K562 (cell line): ENCODE measurements around the gene CRYGC. TPM values are rescaled to one million over a fixed set of nuclear protein-coding genes. Genes with fewer than 3 reads are reported as not detected.

Source experiments
- ATAC-seq: fragments of 200-7000 bp; cut with Tn5 transposase; 3 replicates; pipeline ENCODE4 v1.9.1; 2020; ENCODE audit warnings: moderate library complexity
- BruUV-seq: library from RNA; stranded (reverse); fragments of 400-500 nt; replicated peaks from 2 replicates; lab custom pipeline; 2021; lab: Mats Ljungman, UMichigan
- CTCF ChIA-PET: fragments of 300-600 bp; formaldehyde crosslinking; extraction: SDS; loops from one replicate; lab custom pipeline; 2021; ENCODE audit warnings: low intra/inter-chr PET ratio; lab: Yijun Ruan, JAX
- POLR2A ChIA-PET: fragments of 300-600, 350-650 bp; sonication (Branson Sonifier 250); formaldehyde crosslinking; extraction: SDS; loops from one replicate; lab custom pipeline; 2021; ENCODE audit warnings: antibody characterized with exemption, inconsistent platforms; lab: Yijun Ruan, JAX
- DNase-seq, 4 experiments: peaks; one replicate each; pipeline versions ENCODE4 v3.0.0 to v3.0.0-alpha.2; 2011 to 2018; ENCODE audit warnings: low spot score in 3 of 4, mixed read lengths in 3 of 4; ENCODE audit errors: extremely low read depth in 1 of 4
- FAIRE-seq: peaks from 2 replicates; lab custom pipeline; 2011; peaks lifted over from hg19 to GRCh38; lab: Jason Lieb, UNC
- H2AFZ ChIP-seq: 2 replicates; pipeline ENCODE4 v1.6.0; 2011; ENCODE audit warnings: low read depth, low read length, control low read depth, inconsistent platforms
- H3K27ac ChIP-seq: fragments of 200-600 bp; 3 replicates; pipeline ENCODE4 v1.8.0; 2011; ENCODE audit warnings: low read depth, mild to moderate bottlenecking, control low read depth, inconsistent platforms, low read length, moderate library complexity, mixed read lengths; ENCODE audit errors: extremely low read depth
- H3K27me3 ChIP-seq, 2 experiments: fragments of 300-600 bp in 1 of 2; 2 replicates in 1 of 2; 3 replicates in 1 of 2; pipeline versions ENCODE4 v1.6.0 to v1.8.0; 2011; ENCODE audit warnings: inconsistent platforms in 2 of 2, low read length in 2 of 2, mild to moderate bottlenecking in 1 of 2, mixed read lengths in 1 of 2, moderate library complexity in 1 of 2; ENCODE audit not compliant: control insufficient read depth in 2 of 2, insufficient read depth in 2 of 2
- H3K36me3 ChIP-seq: fragments of 300-600 bp; 3 replicates; pipeline ENCODE4 v1.8.0; 2011; ENCODE audit warnings: mild to moderate bottlenecking, low read length, inconsistent platforms; ENCODE audit not compliant: control insufficient read depth, insufficient read depth
- H3K4me1 ChIP-seq, 2 experiments: fragments of 200-600 bp in 1 of 2; replicated peaks in 1 of 2; 2 replicates in 1 of 2; 3 replicates in 1 of 2; pipeline versions ENCODE4 v1.5.1 to v1.8.0; 2011; ENCODE audit warnings: inconsistent platforms in 2 of 2, low read length in 2 of 2, mild to moderate bottlenecking in 1 of 2, mixed read lengths in 1 of 2, moderate library complexity in 1 of 2; ENCODE audit not compliant: control insufficient read depth in 2 of 2, insufficient read depth in 2 of 2
- H3K4me2 ChIP-seq: 2 replicates; pipeline ENCODE4 v1.6.1; 2011; ENCODE audit warnings: low read length, control low read depth, inconsistent platforms, mixed read lengths; ENCODE audit not compliant: insufficient read depth
- H3K4me3 ChIP-seq: fragments of 200-600 bp; sonication (generic), shearing (Covaris generic); 2 replicates; pipeline ENCODE4 v1.5.1; 2016; ENCODE audit warnings: control low read depth, inconsistent platforms
- H3K79me2 ChIP-seq: fragments of 200-600 bp; 3 replicates; pipeline ENCODE4 v1.8.0; 2011; ENCODE audit warnings: low read length, inconsistent platforms; ENCODE audit not compliant: control insufficient read depth, insufficient read depth
- H3K9ac ChIP-seq, 2 experiments: 2 replicates each; pipeline versions ENCODE4 v1.6.0 to v1.6.1; 2011; ENCODE audit warnings: low read depth in 2 of 2, low read length in 2 of 2, control low read depth in 1 of 2, inconsistent platforms in 1 of 2, mild to moderate bottlenecking in 1 of 2, mixed read lengths in 1 of 2; ENCODE audit not compliant: insufficient read depth in 1 of 2
- H3K9me1 ChIP-seq: one replicate; pipeline ENCODE4 v1.6.0; 2011; ENCODE audit warnings: inconsistent platforms, mild to moderate bottlenecking, low read length, moderate library complexity; ENCODE audit not compliant: control insufficient read depth, insufficient read depth
- H3K9me3 ChIP-seq: replicated peaks from 2 replicates; pipeline ENCODE4 v1.5.1; 2011; ENCODE audit warnings: low read depth, low read length, inconsistent platforms; ENCODE audit not compliant: control insufficient read depth, insufficient read depth
- H4K20me1 ChIP-seq: replicated peaks from 2 replicates; pipeline ENCODE4 v1.6.1; 2011; ENCODE audit warnings: low read length, inconsistent platforms, mixed read lengths; ENCODE audit not compliant: control insufficient read depth, insufficient read depth
- MAFK ChIP-seq: IDR thresholded peaks from 2 replicates; pipeline ENCODE4 v1.6.1; 2011; ENCODE audit warnings: low read length, improper control_type of control experiment
- NELFE ChIP-seq: IDR thresholded peaks from 2 replicates; pipeline ENCODE4 v1.6.1; 2011; ENCODE audit warnings: mild to moderate bottlenecking; ENCODE audit not compliant: insufficient read depth, insufficient read length
- RNF2 ChIP-seq: sonication (generic); IDR thresholded peaks from 2 replicates; pipeline ENCODE4 v1.6.1; 2016
- SRF ChIP-seq, 2 experiments: fragments of 250-450, 450-650 bp in 1 of 2; sonication (Bioruptor Pico) in 1 of 2; sonication (generic) in 1 of 2; formaldehyde crosslinking; IDR thresholded peaks; 2 replicates each; pipeline versions ENCODE4 v1.5.0 to v1.5.1; 2020 to 2022; ENCODE audit warnings: mild to moderate bottlenecking in 1 of 2, missing genetic modification reagents in 1 of 2
- WGBS: fragments of 100-300 bp; shearing (Covaris generic); methylation state at CpG from one replicate; pipeline ENCODE4 v1.1.6; 2016; ENCODE audit warnings: low coverage, mixed read lengths; ENCODE audit not compliant: insufficient coverage; ENCODE audit errors: missing lambda C conversion rate; 5-methylcytosine and 5-hydroxymethylcytosine counted together
- in situ Hi-C: fragments of 300-500 bp; cut with MboI; formaldehyde crosslinking; loops from 4 replicates; pipeline ENCODE4 v1.15.0; 2018; ENCODE audit warnings: inconsistent platforms, mixed read lengths
- intact Hi-C: fragments of 100-400 bp; cut with micrococcal nuclease; formaldehyde crosslinking; loops from 2 replicates; pipeline ENCODE4 v1.14.2; 2022
- polyA plus RNA-seq, 8 experiments: library from polyadenylated mRNA; depleted of rRNA in 4 of 8; stranded (reverse) in 5 of 8; unstranded in 3 of 8; fragments of >200 nt; fragmentation: Nextera tagmentation in 2 of 8; fragmentation: Illumina TruSeq in 1 of 8; extraction: Ambion mirVana in 2 of 8; extraction: Trizol in 1 of 8; gene quantifications; 2 replicates each; pipeline versions ENCODE4 v1.2.1 to v1.2.3, GENCODE V29; 2011 to 2014; ENCODE audit warnings: inconsistent platforms in 1 of 8, missing spikeins in 1 of 8
- total RNA-seq, 7 experiments: library from RNA; depleted of rRNA in 6 of 7; stranded (reverse); fragments of >200 nt in 6 of 7; fragmentation: Illumina TruSeq in 2 of 7; extraction: Trizol in 2 of 7; gene quantifications; 2 replicates each; pipeline versions ENCODE4 v1.2.1 to v1.2.3, GENCODE V29; 2011 to 2021; ENCODE audit warnings: low replicate concordance in 1 of 7
- TF ChIP-seq, protein P1 (sequence below): fragments of 450-650 bp; IDR thresholded peaks from 2 replicates; pipeline ENCODE4 v1.6.1; 2018; ENCODE audit not compliant: partially characterized antibody
- TF ChIP-seq, protein P2 (sequence below), 2 experiments: fragments of 450-650 bp; IDR thresholded peaks; 2 replicates each; pipeline ENCODE4 v1.6.1; 2016; ENCODE audit warnings: mild to moderate bottlenecking in 2 of 2, borderline replicate concordance in 1 of 2, low read depth in 1 of 2, moderate library complexity in 1 of 2

Gene CRYGC
- total and polyA plus RNA-seq, 9 of the 15 experiments (the other 6 are each of a cell fraction or from before 2014, with no cell fraction given): not detected

DNA sequence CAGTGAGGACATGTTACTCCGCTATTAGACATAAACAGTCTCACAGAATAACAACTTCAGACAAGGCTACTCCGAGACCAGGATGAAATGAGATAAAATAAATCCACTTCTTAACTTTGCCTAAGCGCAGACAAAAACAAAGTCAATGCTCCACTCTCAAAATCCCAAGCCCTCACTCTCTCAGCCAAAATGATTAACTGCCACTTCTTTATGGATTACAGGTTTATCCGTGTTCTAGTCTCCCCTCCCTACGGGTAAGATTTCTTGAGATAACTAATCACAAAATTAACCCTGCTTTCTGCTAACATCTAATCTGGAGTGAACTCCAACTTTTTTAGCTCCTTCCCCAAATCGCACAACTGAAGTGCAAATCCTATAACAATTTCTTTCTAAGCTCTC lies 1.1 kb upstream of the CRYGC start:
- no peak overlapping the region for H3K4me2 ChIP-seq
- intact Hi-C loops: no loop called here
- TF ChIP-seq, protein P1, sequence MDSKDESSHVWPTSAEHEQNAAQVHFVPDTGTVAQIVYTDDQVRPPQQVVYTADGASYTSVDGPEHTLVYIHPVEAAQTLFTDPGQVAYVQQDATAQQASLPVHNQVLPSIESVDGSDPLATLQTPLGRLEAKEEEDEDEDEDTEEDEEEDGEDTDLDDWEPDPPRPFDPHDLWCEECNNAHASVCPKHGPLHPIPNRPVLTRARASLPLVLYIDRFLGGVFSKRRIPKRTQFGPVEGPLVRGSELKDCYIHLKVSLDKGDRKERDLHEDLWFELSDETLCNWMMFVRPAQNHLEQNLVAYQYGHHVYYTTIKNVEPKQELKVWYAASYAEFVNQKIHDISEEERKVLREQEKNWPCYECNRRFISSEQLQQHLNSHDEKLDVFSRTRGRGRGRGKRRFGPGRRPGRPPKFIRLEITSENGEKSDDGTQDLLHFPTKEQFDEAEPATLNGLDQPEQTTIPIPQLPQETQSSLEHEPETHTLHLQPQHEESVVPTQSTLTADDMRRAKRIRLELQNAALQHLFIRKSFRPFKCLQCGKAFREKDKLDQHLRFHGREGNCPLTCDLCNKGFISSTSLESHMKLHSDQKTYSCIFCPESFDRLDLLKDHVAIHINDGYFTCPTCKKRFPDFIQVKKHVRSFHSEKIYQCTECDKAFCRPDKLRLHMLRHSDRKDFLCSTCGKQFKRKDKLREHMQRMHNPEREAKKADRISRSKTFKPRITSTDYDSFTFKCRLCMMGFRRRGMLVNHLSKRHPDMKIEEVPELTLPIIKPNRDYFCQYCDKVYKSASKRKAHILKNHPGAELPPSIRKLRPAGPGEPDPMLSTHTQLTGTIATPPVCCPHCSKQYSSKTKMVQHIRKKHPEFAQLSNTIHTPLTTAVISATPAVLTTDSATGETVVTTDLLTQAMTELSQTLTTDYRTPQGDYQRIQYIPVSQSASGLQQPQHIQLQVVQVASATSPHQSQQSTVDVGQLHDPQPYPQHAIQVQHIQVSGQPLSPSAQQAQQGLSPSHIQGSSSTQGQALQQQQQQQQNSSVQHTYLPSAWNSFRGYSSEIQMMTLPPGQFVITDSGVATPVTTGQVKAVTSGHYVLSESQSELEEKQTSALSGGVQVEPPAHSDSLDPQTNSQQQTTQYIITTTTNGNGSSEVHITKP: no peak
- TF ChIP-seq MAFK (no peak), SRF (CRISPR knock-in tag; IDR thresholded peaks at IDR 0.05) (no peak), NELFE (no peak), RNF2 (no peak)
- TF ChIP-seq, protein P2, sequence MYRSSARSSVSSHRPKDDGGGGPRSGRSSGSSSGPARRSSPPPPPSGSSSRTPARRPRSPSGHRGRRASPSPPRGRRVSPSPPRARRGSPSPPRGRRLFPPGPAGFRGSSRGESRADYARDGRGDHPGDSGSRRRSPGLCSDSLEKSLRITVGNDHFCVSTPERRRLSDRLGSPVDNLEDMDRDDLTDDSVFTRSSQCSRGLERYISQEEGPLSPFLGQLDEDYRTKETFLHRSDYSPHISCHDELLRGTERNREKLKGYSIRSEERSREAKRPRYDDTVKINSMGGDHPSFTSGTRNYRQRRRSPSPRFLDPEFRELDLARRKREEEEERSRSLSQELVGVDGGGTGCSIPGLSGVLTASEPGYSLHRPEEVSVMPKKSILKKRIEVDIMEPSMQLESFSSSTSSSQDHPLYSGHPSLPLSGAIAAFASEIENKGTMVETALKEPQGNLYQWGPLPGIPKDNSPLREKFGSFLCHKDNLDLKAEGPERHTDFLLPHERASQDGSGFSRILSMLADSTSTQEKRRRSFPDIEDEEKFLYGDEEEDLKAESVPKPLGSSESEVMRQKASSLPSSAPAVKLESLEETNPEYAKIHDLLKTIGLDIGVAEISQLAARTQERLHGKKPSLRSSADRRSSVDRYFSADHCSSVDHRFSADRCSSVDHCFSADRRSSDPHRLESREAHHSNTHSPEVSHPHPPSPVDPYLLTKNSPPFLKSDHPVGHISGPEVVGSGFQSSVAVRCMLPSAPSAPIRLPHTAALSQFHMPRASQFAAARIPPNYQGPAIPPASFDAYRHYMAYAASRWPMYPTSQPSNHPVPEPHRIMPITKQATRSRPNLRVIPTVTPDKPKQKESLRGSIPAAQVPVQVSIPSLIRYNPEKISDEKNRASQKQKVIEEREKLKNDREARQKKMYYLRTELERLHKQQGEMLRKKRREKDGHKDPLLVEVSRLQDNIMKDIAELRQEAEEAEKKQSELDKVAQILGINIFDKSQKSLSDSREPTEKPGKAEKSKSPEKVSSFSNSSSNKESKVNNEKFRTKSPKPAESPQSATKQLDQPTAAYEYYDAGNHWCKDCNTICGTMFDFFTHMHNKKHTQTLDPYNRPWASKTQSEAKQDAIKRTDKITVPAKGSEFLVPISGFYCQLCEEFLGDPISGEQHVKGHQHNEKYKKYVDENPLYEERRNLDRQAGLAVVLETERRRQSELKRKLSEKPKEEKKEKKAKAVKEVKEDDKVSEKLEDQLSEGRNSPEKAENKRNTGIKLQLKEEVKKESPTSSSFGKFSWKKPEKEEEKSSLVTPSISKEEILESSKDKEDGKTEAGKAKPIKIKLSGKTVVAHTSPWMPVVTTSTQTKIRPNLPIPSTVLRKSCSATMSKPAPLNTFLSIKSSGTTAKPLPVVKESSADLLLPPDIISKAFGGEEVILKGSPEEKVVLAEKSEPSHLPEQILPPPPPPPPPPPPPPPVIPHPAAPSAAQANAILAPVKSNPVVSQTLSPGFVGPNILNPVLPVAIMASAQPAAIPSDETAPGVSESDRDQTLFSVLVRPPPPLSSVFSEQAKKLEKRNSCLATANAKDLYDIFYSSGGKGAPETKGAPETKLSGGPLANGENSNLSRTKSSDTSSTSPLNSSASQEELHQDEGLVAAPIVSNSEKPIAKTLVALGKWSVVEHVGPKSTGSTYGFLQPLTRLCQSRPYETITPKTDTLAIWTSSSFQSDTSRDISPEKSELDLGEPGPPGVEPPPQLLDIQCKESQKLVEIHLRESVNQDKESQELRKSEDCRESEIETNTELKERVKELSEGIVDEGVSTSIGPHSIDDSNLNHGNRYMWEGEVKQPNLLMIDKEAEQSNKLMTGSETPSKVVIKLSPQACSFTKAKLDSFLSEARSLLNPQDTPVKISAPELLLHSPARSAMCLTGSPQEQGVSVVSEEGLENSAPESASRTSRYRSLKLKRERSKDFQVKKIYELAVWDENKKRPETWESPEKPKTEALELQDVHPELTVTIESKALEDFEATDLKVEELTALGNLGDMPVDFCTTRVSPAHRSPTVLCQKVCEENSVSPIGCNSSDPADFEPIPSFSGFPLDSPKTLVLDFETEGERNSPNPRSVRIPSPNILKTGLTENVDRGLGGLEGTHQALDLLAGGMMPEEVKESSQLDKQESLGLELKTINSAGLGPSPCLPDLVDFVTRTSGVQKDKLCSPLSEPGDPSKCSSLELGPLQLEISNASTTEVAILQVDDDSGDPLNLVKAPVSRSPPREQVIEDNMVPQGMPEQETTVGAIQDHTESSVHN (IDR thresholded peaks at IDR 0.05; ENCODE audit: borderline replicate concordance in 1 of 2, low read depth in 1 of 2): no peak
- TF ChIP-seq, all 486 proteins: peak for 0
- ATAC-seq (no peak), DNase-seq (no peak), FAIRE-seq (no peak)
- H3K27me3 ChIP-seq: no peaks in the 10 kb centered on the region; a peak in 1 of 5 replicates
- H2AFZ ChIP-seq: no peak overlapping the region
- H4K20me1 ChIP-seq: no peaks in the 10 kb centered on the region
- no peaks in the 10 kb centered on the region for H3K9me1 ChIP-seq
- in situ Hi-C loops: no loop called here
- H3K4me3 ChIP-seq: no peak overlapping the region
- POLR2A ChIA-PET: no interaction called here
- no peaks in the 10 kb centered on the region; a peak in 1 of 5 replicates for H3K4me1 ChIP-seq
- CTCF ChIA-PET: no interaction called here
- BruUV-seq: no TSS peak
- H3K27ac ChIP-seq: no peak overlapping the region
- H3K9ac ChIP-seq: no peak overlapping the region
- no peaks in the 10 kb centered on the region for H3K36me3 ChIP-seq
- no peaks in the 10 kb centered on the region for H3K9me3 ChIP-seq
- no peaks in the 10 kb centered on the region for H3K79me2 ChIP-seq
- 50% methylated on average over 6 of the region's 6 CpGs for WGBS
